COR-L47 (cell line): ENCODE results near the gene RALB.
A peak's percentile ranks its signal among the peaks of the same experiment; 100 is the strongest.
"Not testable (repeated sequence)": the region's sequence is repeated elsewhere in the genome, so short reads cannot be mapped to it uniquely, and the experiment has no call there.

Experiments used
- DNase-seq: peaks from one replicate; lab custom pipeline; 2025; lab: John Stamatoyannopoulos, UW

RALB gene

GRCh38 chr2:120224735-120225548, 27.7 kb upstream of the RALB start:
- DNase-seq = peak; percentile 71

DNA sequence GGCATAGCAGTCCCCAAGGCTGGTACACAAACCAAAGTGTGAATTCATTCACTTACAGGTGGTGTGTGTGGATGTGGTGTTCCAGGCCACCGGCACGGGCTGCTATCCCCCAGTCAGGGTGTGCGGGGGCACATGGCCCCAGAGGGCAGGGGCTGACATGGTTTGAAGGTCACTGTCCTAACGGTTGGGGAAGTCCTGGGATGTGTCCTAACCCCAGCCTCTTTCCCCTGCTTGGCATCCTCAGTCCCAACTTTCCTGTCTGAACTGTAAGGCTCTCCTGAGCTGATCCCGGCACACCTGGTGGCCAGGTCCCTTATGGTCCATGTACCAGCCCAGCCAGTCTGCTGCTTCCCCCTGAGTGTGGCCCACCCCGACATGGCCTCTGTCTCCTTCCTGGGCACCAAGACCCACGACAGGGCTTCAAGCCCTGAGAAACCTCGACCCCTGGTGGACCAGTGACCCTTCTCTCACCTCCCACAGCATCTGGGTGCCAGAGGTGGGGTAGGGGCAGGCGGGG, 27.0 kb upstream of the RALB start:
- DNase-seq = no peak

- no peak for DNase-seq
Measured at GRCh38 chr2:120226316-120226715, 26.3 kb upstream of the RALB start.

DNA sequence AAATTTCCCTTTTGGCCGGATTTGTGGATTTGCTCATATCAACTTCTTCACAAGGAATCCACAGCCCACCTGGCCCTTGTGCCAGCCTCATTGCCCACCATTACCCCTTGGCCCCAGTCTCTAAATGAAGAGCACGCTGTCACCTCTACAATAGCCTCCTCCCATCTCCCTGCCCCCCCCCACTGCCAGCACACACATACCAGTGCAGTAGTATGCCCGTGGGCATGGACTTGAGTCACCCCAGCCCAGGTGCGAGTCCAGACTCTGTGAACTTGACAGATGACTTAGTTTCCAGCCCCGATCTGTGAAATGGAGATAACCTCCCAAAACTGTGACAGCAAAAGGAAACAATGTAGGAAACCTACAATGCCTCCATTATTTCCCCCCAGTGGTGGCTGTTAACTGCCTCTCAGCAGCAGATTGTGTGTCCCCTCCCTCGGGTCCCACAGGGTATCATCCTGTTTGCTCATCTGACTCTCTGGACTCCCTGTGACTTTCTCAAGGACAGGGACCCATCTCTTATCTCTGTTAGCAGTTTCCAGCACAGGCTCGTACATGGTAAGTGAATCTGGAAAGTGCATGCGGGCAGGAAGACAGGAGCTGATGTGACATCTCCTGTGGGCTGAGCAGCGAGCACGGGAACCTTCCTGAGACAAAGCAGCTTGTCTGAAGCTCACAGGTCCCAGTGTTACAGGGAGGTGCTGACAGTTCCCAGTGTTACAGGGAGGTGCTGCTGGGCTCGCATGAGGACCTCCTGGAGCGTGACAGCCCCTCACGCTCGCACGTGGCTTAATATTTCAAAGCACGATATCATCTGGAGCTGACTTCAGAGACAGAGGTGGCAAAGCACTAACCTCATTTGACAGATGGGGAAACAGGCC, 25.3 kb upstream of the RALB start:
- no peak for DNase-seq

DNA sequence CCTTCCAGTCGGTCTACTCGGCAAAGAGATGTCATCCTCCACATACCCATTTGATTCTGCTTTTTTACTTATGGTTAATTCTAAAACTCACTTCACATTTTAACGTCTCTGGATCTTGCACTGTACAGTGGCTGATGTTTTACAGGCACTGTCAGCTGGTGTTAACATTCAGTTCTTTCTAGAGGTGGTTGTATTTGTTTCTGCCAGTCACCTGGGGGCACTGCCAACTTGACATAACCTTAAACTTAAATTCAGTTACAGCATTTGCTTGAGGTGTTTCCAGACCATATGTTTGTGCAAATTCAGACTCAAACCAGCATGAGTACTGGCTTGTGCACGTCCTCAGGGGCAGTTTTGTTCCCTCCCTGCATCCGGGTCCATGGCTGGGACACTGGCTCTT, 24.1 kb upstream of the RALB start:
- no peak for DNase-seq

DNA sequence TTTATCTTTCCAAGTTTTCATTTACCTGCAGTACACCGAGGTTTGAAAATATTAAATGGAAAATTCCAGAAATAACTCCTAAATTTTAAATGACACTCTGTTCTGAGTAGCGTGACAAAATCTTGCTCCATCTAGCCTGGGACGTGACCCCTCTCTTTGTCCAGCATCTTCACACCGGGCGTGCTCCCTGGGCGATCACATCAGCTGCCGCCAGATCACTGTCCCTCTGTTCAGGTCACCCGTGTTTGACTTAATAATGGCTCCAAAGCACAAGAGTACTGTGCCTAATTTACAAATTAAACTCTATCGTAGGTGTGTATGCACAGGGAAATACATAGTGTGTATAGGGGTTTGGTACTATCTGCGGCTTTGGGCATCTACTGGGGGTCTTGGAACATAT, 23.3 kb upstream of the RALB start:
- DNase-seq = no peak

GRCh38 chr2:120230515-120231471, 21.9 kb upstream of the RALB start:
- DNase-seq = no peak

DNA sequence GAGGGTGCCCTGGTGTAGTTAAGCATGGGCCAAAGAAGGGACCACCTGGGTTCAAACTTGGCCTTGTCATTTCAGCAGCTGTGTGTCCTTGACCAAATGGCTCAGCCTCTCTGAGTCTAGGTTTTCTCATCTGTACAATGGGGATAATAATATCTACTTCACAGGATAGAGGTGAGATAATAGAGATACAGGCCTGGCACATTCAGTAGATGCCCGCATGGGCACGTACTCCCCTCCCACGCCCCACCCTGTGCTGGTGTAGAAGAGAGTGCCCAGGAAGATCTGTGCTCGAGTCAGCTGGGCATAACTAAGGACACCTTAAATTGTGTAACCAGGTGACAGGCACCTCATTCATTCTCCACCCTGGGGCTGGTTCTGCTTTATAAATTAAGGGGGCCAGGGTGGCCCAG, 21.1 kb upstream of the RALB start:
- no peak for DNase-seq

- DNase-seq = no peak
Measured at GRCh38 chr2:120231974-120232635, 20.5 kb upstream of the RALB start.

- no peak for DNase-seq
Measured at GRCh38 chr2:120233292-120233691, 19.4 kb upstream of the RALB start.

DNA sequence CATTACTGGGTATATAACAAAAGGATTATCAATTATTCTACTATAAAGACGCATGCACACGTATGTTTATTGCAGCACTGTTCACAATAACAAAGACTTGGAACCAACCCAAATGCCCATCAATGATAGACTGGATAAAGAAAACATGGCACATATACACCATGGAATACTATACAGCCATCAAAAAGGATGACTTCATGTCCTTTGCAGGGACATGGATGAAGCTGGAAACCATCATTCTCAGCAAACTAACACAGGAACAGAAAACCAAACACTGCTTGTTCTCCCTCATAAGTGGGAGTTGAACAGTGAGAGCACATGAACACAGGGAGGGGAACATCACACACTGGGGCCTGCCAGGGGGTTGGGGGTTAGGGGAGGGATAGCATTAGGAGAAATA, 17.5 kb upstream of the RALB start:
- not testable (repeated sequence) for DNase-seq

DNA sequence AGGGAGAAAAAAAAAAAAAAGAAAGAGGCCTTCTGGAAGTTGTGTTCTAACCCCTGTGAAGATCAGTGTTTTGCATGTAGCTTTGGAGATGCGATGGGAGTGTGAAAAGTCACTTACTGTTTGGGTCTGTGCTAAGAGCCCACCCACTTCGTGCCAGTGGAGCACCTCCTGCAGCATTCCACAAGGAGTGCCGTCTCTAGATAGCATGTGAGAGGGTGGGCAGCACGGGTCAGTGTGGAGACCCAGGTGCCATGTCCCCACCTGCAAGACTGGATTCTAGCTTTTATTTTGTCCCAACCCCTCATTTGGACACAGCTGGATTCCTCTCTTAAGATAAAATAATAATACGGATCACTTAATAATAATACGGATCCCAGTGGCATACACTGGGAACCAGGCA, 17.0 kb upstream of the RALB start:
- no peak for DNase-seq

- no peak for DNase-seq
Measured at GRCh38 chr2:120236316-120236715, 16.3 kb upstream of the RALB start.

- no peak for DNase-seq
Measured at GRCh38 chr2:120236791-120237190, 15.9 kb upstream of the RALB start.

DNA sequence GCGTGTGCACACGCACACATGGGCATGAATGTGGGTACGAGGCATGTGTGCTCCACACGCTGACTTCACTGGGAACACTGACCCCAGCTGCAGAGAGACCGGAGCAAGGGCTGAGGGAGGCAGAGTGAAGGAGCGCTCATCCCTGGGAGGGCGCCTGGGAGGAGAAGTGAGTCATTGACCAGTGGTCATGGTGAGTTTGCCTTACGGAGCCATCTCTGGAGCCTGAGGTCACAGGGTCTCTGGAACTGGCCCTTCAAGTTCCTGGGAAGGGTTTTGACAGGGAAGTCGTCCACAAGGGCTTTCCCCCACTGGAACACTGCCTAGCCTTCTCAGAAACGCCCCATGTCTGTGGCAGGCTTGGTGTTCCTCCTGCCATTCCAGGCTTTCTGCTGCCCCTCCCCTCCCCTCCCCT, 15.2 kb upstream of the RALB start:
- no peak for DNase-seq

- DNase-seq = no peak
Measured at GRCh38 chr2:120238728-120239487, 13.7 kb upstream of the RALB start.

DNA sequence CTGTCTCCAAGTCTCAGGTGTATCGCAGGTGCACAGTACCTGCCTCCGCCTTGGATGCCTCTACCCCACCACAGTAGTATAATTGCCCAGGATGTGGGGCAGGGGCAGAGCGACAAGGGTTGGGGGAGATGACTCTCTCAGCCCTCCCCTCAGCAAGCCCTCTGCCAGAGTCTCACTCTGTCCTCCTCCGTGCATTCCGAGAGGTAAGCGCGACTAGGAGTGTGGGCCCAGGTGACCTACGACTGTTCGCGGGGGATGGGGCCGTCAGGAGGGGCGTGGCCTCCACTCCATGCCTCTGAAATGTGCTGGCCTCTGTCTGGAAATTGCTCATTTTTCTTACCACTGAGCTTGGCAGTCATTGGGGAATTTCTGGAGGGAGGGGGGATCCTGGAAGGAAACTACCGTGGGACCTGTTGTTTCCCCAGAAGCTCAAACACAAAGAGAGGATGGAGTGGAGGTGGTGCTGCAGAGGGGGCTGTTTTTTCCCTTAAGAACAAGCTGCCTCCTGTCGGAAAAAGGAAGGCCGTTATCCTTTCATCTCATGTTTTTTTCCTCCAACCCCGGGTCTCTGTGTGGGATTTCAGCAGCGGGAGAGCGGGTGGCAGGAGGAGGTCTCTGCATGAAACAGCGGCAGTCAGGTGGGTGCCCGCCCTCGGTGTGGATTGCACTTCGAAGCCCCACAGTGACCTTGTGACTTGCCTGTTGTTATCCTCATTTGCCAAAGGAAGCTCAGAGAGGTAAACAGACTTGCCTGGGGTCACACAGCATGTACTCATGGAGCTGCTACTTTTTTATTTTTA, 13.0 kb upstream of the RALB start:
- DNase-seq = no peak

DNA sequence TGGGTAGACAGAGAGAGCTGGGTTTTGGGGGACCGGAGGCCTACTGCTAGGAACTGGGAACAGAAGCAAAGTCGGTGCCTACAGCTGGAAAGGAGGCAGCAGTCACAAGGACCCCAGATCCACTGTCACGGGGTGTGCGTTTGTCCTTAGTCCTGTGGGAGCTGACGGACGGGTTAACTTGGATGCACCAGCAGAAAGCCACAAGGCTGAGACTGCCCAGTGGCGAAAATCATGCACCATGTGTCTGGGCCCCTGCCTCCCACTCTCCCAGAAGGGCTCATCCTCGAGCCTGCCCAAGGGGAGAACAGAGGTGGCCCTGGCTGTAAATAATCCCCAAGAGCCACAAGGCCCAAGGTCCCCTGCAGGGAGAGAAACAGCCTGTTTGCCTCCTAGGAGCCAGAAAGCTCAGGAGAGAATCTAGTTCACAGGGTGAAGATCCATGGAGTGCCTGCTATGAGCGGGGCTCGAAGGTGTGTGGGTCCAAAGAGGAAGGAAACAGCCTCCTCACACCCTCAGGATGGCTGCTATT, 11.7 kb upstream of the RALB start:
- no peak for DNase-seq

DNA sequence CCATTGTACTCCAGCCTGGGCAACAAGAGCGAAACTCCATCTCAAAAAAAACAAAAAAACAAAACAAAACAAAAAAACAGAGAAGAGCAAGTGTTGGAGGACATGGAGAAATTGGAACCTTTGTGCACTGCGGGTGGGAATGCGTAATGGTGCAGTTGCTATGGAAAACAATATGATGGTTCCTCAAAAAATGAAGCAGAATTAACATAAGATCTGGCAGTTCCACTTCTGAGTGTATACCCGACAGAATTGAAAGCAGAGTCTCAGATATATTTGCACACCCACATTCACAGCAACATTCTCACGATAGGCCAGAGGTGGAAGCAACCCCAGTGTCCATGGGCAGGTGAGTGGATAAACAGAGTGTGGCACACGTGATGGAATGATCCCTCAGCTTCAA, 11.0 kb upstream of the RALB start:
- no peak for DNase-seq
